Measurements from ENCODE around the gene PLSCR5. TPM values are rescaled to one million over a fixed set of nuclear protein-coding genes. Genes with fewer than 3 reads are reported as not detected.

PLSCR5 gene
- not detected in 5 replicates for total RNA-seq (2022; extraction: Qiagen RNA extraction)

DNA sequence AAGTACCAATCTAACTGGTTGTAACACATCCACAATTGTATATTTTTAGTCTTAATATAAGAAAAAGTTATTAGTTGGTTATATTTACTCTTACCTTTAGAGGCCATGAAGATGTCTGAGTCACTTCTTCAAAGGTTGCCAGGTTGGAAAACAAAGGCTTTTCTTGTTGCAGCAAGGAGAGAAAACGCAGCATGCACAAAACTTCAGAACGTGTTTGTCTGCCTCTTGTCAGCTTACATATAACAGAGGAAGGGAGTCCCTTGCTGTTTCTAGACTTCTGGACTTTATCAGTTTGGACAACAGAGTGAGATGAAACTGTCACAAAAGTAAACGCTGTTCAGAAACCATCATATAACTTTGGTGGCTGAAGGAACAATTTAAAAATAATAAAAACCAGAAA lies at the start of gene PLSCR5:
Gene PLSCR5 (minus strand): TSS at position 241 of the 400 bp plus-strand sequence. CDS start 134 bp downstream, at position 107.

GRCh38 chr3:146544002-146544928 lies 60.9 kb downstream of the PLSCR5 start, which contains the start of gene PLSCR1:
PLSCR1 (minus strand) TSS chr3:146544607; CDS start chr3:146536552, 8,055 bp downstream.

Other genes with a start within 250 kb of the PLSCR5 start
- gene PLSCR2, start 135.8 kb downstream of the PLSCR5 start, total RNA-seq (2022; extraction: Qiagen RNA extraction), result not detected in 5 replicates
- 41.9 to 48.3 TPM (median 46.4 TPM) in 5 replicates for gene PLSCR1, start 60.7 kb downstream of the PLSCR5 start, total RNA-seq (2022; extraction: Qiagen RNA extraction)